Measurements from ENCODE around the gene PHC3.
"Not testable (repeated sequence)": the region's sequence is repeated elsewhere in the genome, so short reads cannot be mapped to it uniquely, and the experiment has no call there.

PHC3 gene

DNA sequence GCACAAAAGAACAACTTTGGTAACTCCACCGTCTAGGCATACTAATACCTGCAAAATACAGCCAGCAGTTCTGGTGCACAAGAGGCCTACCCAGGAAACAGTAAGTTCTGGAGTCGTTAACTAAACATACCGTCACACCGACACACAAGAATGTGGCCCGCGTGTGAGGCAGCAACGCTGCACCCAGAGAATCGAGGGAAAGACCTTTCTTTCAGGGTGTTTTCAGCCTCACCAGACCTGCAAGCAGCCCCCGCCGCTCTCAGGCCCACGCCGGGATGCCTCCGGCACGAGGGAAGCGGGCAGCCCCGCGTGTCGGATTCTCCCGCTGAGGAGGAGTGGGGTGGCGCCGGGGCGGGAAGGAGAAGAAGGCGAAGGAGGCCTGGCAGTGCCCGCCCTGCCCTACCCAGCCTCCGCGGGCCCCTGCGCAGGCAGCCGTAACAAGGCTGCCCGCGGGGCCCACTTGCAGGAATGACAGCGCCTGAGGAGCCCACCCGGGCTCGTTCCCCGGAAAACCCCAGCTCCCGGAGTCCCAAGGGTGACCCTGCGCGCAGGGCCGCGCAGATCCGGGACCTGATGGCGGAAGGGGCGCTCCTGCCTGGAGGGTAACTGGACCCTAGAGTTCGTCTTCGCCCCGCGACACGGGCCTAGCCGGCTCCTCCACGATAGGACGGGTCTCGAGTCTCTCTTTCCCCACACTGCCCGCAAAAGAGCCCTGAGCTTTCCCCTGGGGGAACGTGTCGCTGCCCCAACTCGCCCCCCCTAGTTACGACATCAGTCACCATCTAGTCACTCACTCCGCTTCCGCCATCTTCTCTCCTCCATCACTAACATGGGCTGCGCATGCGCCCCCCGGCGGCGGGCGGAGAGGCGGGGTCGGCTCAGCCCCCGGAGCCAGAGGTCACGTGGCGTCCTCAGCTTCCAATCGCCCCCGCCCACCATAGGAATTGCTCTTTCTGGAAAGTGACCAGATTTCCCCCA lies at the start of gene PHC3:
TSS of gene PHC3 (minus strand) at position 826 of the 978 bp plus-strand sequence. CDS start at position 808, 18 bp downstream.
- DNase-seq = peak; percentile 61 to 92

- peak in 1 of 2 experiments; percentile 28 for DNase-seq
Measured at GRCh38 chr3:170228093-170228766, 46.7 kb upstream of the PHC3 start.

DNA sequence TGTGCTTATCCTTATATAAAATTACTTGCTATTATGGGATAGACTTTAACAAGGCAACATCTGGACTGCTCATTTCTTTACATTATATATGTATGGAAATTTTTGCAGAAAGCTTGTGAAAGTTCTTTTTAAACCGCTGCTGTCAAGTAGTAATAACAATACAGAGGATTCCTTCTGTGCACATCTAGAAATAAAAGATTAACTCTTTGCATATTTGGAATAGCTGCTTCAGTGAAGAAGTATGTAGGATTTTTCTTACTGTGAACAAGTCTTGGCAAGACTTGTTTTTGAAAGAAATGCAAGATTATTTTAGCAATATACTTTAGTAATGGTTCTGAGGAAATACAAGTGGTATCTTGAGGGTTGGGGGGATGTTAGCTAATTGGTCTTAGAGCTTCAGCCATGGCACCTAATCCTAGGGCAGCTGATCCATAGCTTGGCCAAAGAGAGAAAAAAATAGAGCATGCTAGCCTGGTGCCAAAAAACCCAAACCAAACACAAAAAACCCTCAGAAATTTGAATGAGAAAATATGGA lies 45.0 kb upstream of the PHC3 start:
- no peak for DNase-seq

- no peak for DNase-seq
Measured at GRCh38 chr3:170225166-170225565, 43.6 kb upstream of the PHC3 start.

GRCh38 chr3:170222647-170223541 lies 41.4 kb upstream of the PHC3 start:
- DNase-seq = peak in 1 of 2 experiments; percentile 55

DNA sequence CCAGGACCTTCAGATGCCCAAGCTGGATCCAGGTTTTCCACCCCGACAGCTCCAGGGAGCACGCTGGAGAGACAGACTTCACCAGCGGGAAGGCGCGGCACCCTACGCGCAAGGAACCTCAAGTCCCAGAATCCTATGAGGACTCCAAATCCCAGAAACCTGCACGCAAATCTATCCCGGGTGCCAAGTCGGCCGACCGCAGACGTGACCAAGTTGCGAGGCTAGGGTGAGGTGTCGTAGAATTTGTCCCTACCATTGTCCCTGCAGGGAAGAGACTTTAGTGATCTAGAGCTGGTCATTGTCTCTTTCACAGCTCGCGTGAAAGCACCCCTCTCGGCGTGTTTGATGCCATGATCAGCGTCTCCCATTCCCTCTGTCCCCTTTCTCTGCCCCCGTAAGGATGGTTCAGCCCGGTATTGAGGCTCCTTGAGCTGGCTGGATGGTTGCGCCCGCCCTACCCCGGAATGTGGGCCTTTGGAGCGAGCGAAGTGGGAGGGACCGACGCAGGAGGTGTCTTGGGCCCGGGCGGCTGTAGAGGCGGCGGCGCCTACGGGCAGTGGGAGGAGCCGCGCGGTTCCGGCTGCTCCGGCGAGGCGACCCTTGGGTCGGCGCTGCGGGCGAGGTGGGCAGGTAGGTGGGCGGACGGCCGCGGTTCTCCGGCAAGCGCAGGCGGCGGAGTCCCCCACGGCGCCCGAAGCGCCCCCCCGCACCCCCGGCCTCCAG lies 40.6 kb upstream of the PHC3 start, which contains the start of gene PRKCI:
TSS of gene PRKCI (plus strand) at position 501 of the 723 bp plus-strand sequence. CDS start 246 bp downstream, outside the sequence.
- peak; percentile 89 to 98 for DNase-seq

DNA sequence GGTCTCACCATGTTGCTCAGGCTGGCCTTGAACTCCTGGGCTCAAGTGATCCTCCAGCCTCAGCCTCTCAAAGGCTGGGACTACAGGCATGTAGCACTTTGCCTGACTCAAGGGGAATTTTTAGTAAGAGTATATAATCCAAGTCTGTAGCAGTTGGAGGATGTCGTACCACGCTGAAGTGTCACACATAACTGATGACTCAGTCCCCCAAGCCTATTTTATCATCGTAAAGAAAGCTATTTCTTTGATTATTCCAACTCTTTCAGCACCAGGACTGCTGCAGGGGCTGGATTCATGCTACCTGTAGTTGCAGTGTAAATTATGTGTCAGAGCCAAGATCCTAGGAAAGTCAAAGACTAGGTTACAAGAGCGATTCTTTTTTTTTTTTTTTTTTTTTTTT lies 39.3 kb upstream of the PHC3 start:
- no peak for DNase-seq

DNA sequence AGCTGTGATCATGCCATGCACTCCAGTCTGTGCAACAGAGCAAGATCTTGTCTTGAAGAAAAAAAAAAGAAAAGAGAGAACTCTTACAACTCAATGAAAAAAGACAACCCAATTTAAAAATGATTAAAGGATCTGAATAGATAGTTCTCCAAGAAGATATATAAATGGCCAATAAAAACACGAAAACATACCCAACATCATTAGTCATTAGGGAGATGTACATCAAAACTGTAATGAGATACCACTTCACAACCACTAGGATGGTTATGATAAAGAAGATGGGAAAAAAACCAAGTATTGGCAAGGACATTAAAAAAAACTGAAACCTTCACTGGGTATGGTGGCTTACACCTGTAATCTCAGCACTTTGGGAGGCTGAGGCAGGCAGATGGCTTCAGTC lies 38.3 kb upstream of the PHC3 start:
- no peak for DNase-seq

DNA sequence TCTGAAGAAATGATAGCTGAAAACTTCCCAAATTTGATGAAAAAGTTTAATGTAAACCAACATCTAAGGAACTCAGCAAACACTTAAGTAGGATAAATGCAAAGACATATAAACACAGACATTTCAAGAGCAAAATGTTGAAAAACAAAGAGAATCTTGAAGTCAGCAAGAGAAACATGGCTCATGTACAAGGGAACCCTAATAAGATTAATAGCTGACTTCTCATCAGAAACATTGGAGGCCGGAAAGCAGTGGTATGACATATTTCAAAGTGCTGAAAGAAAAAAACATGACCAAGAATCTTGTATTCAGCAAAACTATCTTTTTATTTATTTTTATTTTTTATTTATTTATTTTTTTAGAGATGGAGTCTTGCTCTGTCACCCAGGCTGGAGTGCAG lies 30.1 kb upstream of the PHC3 start:
- no peak for DNase-seq

GRCh38 chr3:170207717-170208116 lies 26.2 kb upstream of the PHC3 start:
- DNase-seq = no peak

- DNase-seq = not testable (repeated sequence)
Measured at GRCh38 chr3:170206164-170206762, 24.7 kb upstream of the PHC3 start.

- DNase-seq = no peak
Measured at GRCh38 chr3:170205302-170205701, 23.8 kb upstream of the PHC3 start.

GRCh38 chr3:170204509-170204908 lies 23.0 kb upstream of the PHC3 start:
- no peak for DNase-seq

DNA sequence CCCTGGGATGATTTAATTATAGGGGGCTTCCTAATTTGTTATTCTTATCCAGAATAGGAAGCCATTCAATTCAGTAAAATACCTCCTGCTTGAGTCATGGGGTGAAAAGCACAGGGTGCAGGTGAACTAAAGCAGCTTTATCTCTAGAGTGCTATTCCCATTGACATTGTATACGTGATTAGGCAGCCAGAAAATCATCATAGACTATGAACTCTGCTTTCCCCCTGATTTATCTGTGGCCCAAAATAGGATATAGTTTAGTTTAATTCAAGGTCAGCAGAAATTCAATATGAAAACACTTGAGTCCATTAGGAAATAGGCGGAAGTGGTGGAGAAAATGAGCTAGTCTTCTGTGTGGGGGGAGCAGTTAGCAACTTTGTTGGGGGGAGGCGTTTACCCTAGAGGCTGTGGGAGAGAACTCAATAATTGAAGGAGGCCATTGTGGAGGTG lies 22.5 kb upstream of the PHC3 start:
- no peak for DNase-seq

- no peak for DNase-seq
Measured at GRCh38 chr3:170203457-170203856, 21.9 kb upstream of the PHC3 start.

DNA sequence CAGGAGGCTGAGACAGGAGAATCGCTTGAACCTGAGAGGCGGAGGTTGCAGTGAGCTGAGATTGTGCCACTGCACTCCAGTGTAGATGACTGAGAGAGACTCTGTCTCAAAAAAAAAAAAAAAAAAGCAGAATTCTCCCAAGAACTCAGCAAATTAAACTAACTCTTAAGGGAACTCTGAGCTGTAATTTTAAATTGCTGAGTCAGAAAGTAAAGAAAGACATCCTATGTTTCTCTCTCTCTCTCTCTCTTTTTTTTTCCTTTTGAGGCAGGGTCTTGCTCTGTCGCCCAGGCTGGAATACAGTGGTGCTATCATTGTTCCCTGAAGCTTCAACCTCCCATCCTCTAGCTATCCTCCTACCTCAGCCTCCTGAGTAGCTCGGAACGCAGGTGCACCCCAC lies 20.0 kb upstream of the PHC3 start:
- DNase-seq = no peak

DNA sequence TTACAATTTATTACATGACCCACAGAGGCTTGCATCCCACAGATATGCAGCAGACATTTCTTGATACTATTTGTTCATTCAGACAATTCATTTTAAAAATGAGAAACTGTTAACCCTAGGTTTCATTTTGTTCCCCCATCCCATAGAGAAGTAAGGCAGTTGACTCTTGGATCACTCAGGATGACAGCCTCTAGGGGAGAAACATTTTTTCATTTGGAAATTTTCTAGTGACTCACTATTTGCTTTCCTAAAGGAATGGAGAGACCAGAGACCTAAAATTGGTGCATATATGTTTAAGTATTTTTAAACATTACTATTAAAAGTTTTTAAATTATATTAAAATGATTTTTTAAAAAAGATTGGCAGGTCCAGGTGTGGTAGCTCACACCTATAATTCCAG lies 19.5 kb upstream of the PHC3 start:
- DNase-seq = no peak

GRCh38 chr3:170196833-170197232 lies 15.3 kb upstream of the PHC3 start:
- no peak for DNase-seq

DNA sequence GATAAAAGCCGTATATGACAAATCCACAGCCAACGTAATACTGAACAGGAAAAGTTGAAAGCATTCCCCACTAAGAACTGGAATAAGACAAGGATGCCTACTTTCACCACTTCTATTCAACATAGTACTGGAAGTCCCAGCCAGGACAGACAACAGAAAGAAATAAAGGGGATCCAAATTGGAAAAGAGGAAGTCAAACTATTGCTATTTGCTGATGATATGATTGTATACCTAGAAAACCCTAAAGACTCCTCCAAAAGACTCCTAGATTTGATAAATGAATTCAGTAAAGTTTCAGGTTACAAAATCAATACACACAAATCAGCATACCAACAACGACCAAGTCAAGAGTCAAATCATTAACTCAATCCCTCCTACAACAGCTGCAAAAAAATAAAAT lies 14.2 kb upstream of the PHC3 start:
- DNase-seq = not testable (repeated sequence)

DNA sequence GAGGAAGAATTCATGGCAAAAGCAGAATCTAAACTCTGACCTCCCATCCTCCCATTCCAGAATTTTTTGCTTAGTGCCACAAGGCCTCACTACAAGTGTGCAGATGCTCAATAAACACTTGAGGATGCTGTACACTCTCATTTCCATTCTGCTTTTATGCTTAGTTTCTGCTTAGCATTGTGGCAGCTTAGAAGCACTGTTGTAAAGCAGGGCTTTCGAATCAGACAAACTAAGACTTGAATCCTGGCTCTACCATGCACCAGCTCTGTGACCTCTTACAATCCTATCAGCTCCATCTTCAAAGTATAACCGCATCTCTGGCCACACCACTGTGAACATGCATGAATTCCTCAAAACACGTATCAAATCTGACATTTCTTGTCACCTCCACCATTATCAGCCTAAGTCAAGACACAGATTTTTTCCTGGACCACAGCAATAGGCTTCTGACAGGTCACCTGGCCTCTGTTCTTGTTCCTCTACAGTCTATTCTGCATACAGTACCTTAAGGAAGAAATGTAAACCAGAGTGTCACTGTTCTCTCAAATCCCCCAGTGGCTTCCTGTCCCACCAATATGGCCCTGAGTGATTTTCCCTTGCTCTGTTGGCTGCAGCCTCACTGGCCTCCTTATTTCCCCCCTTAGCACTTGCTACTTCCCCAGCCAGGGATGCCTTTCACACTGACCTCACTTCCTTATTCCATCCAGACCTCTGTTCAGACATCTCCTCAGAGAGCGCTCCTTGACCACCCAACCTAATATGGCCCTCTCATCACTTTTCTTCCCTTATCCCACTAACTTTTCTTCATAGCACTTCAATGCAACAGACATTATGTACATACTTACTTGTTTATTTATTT lies 8.1 kb upstream of the PHC3 start:
- no peak for DNase-seq

Measured in SW 1271 (cell line).